Activated CD8-positive, alpha-beta memory T cell treated with anti-CD3 and anti-CD28 coated beads, Interleukin-2, amount 50 U/mL, for 1 hour (primary cell): ENCODE results near the gene ARPP19.
A peak's percentile ranks its signal among the peaks of the same experiment; 100 is the strongest.
"Not testable (repeated sequence)": the region's sequence is repeated elsewhere in the genome, so short reads cannot be mapped to it uniquely, and the experiment has no call there.

Experiments
- DNase-seq: peaks from one replicate; pipeline ENCODE4 v3.0.0-alpha.2; 2020; ENCODE audit errors: extremely low read depth

The ARPP19 gene

GRCh38 chr15:52551762-52552161, 17.1 kb downstream of the ARPP19 start:
- DNase-seq, result no peak

GRCh38 chr15:52551186-52551585, 17.6 kb downstream of the ARPP19 start:
- not testable (repeated sequence) for DNase-seq

- DNase-seq, result no peak
Observed at GRCh38 chr15:52546031-52546751, 22.6 kb downstream of the ARPP19 start.

- no peak for DNase-seq
Observed at GRCh38 chr15:52540374-52541012, 28.3 kb downstream of the ARPP19 start.

- DNase-seq, result no peak
Observed at GRCh38 chr15:52537459-52537858, 31.4 kb downstream of the ARPP19 start.

GRCh38 chr15:52532427-52532826, 36.4 kb downstream of the ARPP19 start:
- DNase-seq, result no peak

- DNase-seq, result no peak
Observed at GRCh38 chr15:52529940-52530339, 38.9 kb downstream of the ARPP19 start.

GRCh38 chr15:52529341-52529924, 39.4 kb downstream of the ARPP19 start:
- DNase-seq, result no peak

GRCh38 chr15:52528564-52529340, 40.1 kb downstream of the ARPP19 start, which contains the start of gene MYO5A:
Gene MYO5A, minus strand, starts transcription at chr15:52528880. Its CDS starts 74 bp downstream, at chr15:52528806.
- peak; percentile 42 for DNase-seq

GRCh38 chr15:52527911-52528563, 40.8 kb downstream of the ARPP19 start:
- no peak for DNase-seq

- DNase-seq, result no peak
Observed at GRCh38 chr15:52527196-52527910, 41.5 kb downstream of the ARPP19 start.

- DNase-seq, result no peak
Observed at GRCh38 chr15:52524223-52525136, 44.4 kb downstream of the ARPP19 start.

GRCh38 chr15:52523647-52524046, 45.2 kb downstream of the ARPP19 start:
- DNase-seq, result no peak

GRCh38 chr15:52523192-52523591, 45.6 kb downstream of the ARPP19 start:
- no peak for DNase-seq

GRCh38 chr15:52521682-52522081, 47.1 kb downstream of the ARPP19 start:
- no peak for DNase-seq

- no peak for DNase-seq
Observed at GRCh38 chr15:52520421-52520820, 48.4 kb downstream of the ARPP19 start.

GRCh38 chr15:52518487-52519371, 50.1 kb downstream of the ARPP19 start:
- DNase-seq, result no peak

- DNase-seq, result no peak
Observed at GRCh38 chr15:52517014-52517413, 51.8 kb downstream of the ARPP19 start.

- DNase-seq, result no peak
Observed at GRCh38 chr15:52515343-52515742, 53.5 kb downstream of the ARPP19 start.
